Hematopoietic multipotent progenitor cell treated with erythropoietin and hydrocortisone succinate and interleukin-3 and kit ligand, for 15 days (in vitro differentiated cells): ENCODE measurements around the gene CDH11.

Experiments used
- DNase-seq: peaks from one replicate; pipeline ENCODE4 v3.0.0-alpha.2; 2015; ENCODE audit warnings: low spot score

CDH11 gene

GRCh38 chr16:64907844-64908243 is 214.0 kb downstream of the CDH11 start:
- no peak for DNase-seq

- DNase-seq: no peak
Measured at GRCh38 chr16:64903770-64904169, 218.1 kb downstream of the CDH11 start.

GRCh38 chr16:64900517-64900916 is 221.3 kb downstream of the CDH11 start:
- no peak for DNase-seq

- no peak for DNase-seq
Measured at GRCh38 chr16:64900019-64900418, 221.8 kb downstream of the CDH11 start.

DNA sequence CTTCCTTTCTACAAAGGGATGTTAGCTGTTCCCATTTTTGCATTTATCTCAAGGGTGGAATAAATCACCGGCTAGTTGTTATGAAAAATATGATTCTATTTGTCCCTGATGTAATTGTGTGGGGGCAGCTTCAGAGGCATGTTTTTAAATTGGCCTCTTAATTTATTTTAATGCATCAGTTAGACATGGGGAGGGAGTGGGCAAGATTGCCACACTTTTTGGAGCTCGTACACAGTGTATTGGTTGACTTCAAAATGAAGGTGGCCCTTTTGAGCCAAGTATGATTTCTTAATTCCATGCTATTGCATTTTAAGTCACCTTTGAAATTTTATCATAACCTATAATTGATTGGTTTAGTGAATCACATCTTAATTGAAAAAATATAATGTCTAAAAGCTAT is 223.7 kb downstream of the CDH11 start:
- DNase-seq: no peak
